Thymus (tissue), 11 donors: ENCODE data around the gene XXYLT1. TPM values are rescaled to one million over a fixed set of nuclear protein-coding genes. Genes with fewer than 3 reads are reported as not detected.
A peak's percentile ranks its signal among the peaks of the same experiment; 100 is the strongest.
"Not testable (repeated sequence)": the region's sequence is repeated elsewhere in the genome, so short reads cannot be mapped to it uniquely, and the experiment has no call there.

ENCODE experiments used
- DNase-seq, 9 donors: peaks; one replicate each; pipeline ENCODE4 v3.0.0-alpha.2; 2013; ENCODE audit warnings: low spot score in 9 of 9, low read depth in 6 of 9, missing footprints in 1 of 9
- H3K27ac ChIP-seq, 2 donors: one replicate each; pipeline ENCODE4 v1.5.1; 2013; ENCODE audit warnings: control low read depth in 1 of 2, low read depth in 1 of 2, low read length in 1 of 2, mild to moderate bottlenecking in 1 of 2, moderate library complexity in 1 of 2
- H3K27me3 ChIP-seq, 2 donors: one replicate each; pipeline ENCODE4 v1.5.1; 2013; ENCODE audit warnings: low read length in 1 of 2; ENCODE audit not compliant: control insufficient read depth in 2 of 2, insufficient read depth in 1 of 2
- H3K36me3 ChIP-seq, 2 donors: one replicate each; pipeline ENCODE4 v1.5.1; 2013; ENCODE audit warnings: low read length in 1 of 2, mild to moderate bottlenecking in 1 of 2, moderate library complexity in 1 of 2; ENCODE audit not compliant: control insufficient read depth in 2 of 2, insufficient read depth in 2 of 2
- H3K4me1 ChIP-seq, 2 donors: one replicate each; pipeline ENCODE4 v1.5.1; 2013; ENCODE audit warnings: low read length in 2 of 2; ENCODE audit not compliant: control insufficient read depth in 2 of 2, insufficient read depth in 2 of 2
- H3K4me3 ChIP-seq, 2 donors: one replicate each; pipeline ENCODE4 v1.5.1; 2013; ENCODE audit warnings: low read length in 2 of 2, control low read depth in 1 of 2, mild to moderate bottlenecking in 1 of 2
- H3K9me3 ChIP-seq, 2 donors: one replicate each; pipeline ENCODE4 v1.5.1; 2013; ENCODE audit warnings: low read length in 1 of 2, mild to moderate bottlenecking in 1 of 2; ENCODE audit not compliant: control insufficient read depth in 2 of 2, insufficient read depth in 1 of 2
- WGBS: extraction: QIAGEN DNeasy Blood & Tissue Kit; methylation state at CpG from one replicate; pipeline ENCODE4 v1.1.7; 2013; 5-methylcytosine and 5-hydroxymethylcytosine counted together
- polyA plus RNA-seq: library from polyadenylated mRNA; stranded (reverse); fragments of 200-250 nt; gene quantifications from one replicate; pipeline ENCODE4 v1.2.3, GENCODE V29; 2013
- total RNA-seq: library from RNA; stranded (reverse); fragments of 120-200 nt; gene quantifications from one replicate; pipeline ENCODE4 v1.2.4, GENCODE V29; 2013
- donor health status: healthy.

XXYLT1 gene
- total and polyA plus RNA-seq, 2 donors: 5.8 to 12.3 TPM

- 98% methylated on average over 3 of the region's 3 CpGs for WGBS
These were observed 82.5 kb downstream of the XXYLT1 start for GRCh38 chr3:195188426-195188927.

DNA sequence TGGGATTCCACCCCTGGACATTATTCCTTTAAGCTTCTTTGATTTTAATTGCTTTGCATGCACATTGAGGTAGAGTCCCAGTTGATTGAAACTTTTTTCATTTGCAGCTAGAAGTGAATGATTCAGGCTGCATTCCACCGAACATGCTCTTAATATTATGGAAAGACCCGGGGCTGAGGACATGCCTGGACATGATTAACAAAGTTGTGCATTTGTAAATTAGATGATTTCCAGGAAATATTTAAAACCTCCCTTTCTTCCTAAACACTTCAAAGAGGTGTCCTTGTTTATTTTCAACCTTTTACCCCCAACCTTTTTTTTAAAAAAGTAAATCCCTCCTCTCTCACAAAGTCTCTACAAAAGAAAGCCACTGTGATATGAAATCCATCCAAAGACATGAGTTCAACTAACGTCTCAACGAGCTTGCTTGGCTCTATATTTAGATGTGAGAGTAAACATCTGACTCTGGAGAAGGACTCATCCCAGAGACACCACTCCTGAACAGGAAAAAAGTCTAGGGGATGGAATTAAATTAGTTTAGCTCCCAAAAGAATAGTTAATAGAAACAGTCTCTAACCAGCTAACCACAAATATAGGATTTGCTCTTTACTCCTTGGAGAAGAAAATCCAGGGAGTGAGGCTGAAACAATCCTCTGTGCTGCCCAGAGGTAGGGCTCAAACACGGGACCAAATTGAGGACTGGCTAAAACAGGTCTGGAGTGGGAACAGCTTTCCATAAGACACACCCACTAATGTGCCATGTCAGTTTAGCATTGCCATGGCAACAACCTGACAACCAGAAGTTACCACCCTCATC is 83.1 kb downstream of the XXYLT1 start:
- no peaks in the 10 kb centered on the region for H3K27me3 ChIP-seq
- peaks cover 0 to 26% of the 10 kb centered on the region in 2 donors for H3K4me1 ChIP-seq
- 95% methylated on average over 5 of the region's 5 CpGs for WGBS
- no peaks in the 10 kb centered on the region for H3K36me3 ChIP-seq
- H3K27ac ChIP-seq: peak overlapping the region in 1 of 2 donors; percentile 44
- H3K4me3 ChIP-seq: no peak overlapping the region
- no peak for DNase-seq
- peaks cover 0 to 2% of the 10 kb centered on the region in 2 donors for H3K9me3 ChIP-seq

More at GRCh38 chr3:195188426-195188927, 82.5 kb downstream of the XXYLT1 start:
- Histone ChIP-seq H3K27ac (no peak overlapping the region), H3K27me3 (no peaks in the 10 kb centered on the region), H3K9me3 (peaks cover 0 to 2% of the 10 kb centered on the region in 2 donors), H3K4me1 (peaks cover 0 to 24% of the 10 kb centered on the region in 2 donors), H3K36me3 (no peaks in the 10 kb centered on the region), H3K4me3 (no peak overlapping the region)
- no peak for DNase-seq

DNA sequence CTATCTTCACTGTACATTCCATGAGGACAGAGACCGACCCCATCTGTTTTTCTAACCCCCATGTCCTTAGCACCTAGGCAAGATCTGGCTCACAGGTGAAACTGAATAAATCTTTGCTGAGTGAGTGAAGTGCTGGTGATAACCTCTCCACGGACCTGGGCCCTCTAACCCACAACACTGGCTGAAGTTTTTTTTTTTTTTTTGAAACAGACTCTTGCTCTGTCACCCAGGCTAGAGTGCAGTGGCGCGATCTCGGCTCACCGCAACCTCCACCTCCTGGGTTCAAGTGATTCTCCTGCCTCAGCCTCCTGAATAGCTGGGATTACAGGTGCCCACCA is 84.3 kb downstream of the XXYLT1 start:
- not testable (repeated sequence) for H3K36me3 ChIP-seq, H3K27ac ChIP-seq, DNase-seq, H3K9me3 ChIP-seq, H3K27me3 ChIP-seq, H3K4me3 ChIP-seq
- peaks cover 0 to 33% of the 10 kb centered on the region in 2 donors for H3K4me1 ChIP-seq
- 91% methylated on average over 6 of the region's 6 CpGs for WGBS

GRCh38 chr3:195186041-195186709 is 84.8 kb downstream of the XXYLT1 start:
- WGBS: 76% methylated on average over 9 of the region's 9 CpGs
- H3K4me1 ChIP-seq: peaks cover 0 to 36% of the 10 kb centered on the region in 2 donors

DNA sequence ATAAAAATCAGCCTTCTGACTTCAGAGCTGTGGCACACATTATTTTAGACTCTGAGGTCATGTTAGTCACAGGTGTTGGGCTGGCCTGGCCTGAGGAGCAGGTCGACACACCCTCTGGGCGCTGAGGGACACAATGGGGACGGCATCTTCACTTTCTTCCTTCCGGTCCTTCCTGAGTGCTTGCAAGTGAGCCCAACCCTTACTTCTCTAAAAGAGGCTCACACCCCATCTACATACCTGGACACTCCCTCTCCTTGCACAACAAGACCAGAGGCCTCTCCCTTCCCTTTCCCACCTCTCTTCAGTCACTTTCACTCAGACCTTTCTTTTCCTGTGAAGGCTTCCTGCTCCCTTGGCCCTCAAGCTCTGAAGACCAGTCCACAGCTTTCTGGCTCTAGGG is 85.4 kb downstream of the XXYLT1 start:
- WGBS: 96% methylated on average over 4 of the region's 4 CpGs
- H3K27ac ChIP-seq: no peak overlapping the region
- no peaks in the 10 kb centered on the region for H3K36me3 ChIP-seq
- no peak overlapping the region for H3K4me3 ChIP-seq
- no peaks in the 10 kb centered on the region for H3K9me3 ChIP-seq
- no peaks in the 10 kb centered on the region for H3K27me3 ChIP-seq
- DNase-seq: no peak
- peaks cover 0 to 42% of the 10 kb centered on the region in 2 donors for H3K4me1 ChIP-seq

More at GRCh38 chr3:195186041-195186709, 84.8 kb downstream of the XXYLT1 start:
- H3K9me3 ChIP-seq: peaks cover 0 to 2% of the 10 kb centered on the region in 2 donors
- no peaks in the 10 kb centered on the region for H3K36me3 ChIP-seq
- H3K4me3 ChIP-seq: no peak overlapping the region
- no peaks in the 10 kb centered on the region for H3K27me3 ChIP-seq
- peak in 1 of 9 donors; percentile 53 for DNase-seq
- H3K27ac ChIP-seq: peak overlapping the region in 1 of 2 donors; percentile 30

DNA sequence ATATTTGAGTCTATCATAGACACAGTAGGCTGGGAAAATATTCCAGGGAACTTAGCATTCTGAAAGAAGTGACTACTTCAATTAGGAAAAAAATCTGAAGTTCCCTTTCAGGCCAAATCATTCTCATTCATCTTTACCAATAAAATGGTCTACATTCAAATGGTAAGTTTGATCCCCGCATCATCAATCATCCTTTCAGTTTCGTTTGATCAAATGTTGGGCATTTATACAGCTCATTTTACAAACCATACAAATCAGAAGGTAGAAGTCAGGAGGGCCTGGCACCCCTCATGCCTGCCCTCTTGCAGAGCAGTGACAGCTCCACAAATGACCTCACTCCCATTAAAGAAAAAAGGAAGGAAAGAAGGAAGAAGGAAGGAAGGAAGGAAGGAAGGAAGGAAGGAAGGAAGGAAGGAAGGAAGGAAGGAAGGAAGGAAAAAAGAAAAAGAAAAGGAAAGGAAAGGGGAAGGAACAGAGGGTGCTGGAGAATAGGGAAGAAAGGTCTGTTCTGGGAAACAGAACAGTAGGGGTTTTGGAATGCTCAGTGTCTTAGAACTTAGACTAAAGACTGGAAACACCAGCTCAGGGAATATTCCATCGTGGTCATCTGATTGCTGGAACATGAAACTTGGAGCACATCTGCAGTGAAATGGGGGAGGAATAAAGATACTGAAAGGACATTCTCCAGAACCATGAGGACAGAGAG is 86.1 kb downstream of the XXYLT1 start:
- no peaks in the 10 kb centered on the region for H3K27me3 ChIP-seq
- no peak for DNase-seq
- peaks cover 0 to 49% of the 10 kb centered on the region in 2 donors for H3K4me1 ChIP-seq
- no peak overlapping the region for H3K4me3 ChIP-seq
- no peaks in the 10 kb centered on the region for H3K36me3 ChIP-seq
- no peaks in the 10 kb centered on the region for H3K9me3 ChIP-seq
- H3K27ac ChIP-seq: no peak overlapping the region
- WGBS: 96% methylated on average over 3 of the region's 3 CpGs

- peaks cover 0 to 59% of the 10 kb centered on the region in 2 donors for H3K4me1 ChIP-seq
- no peaks in the 10 kb centered on the region for H3K36me3 ChIP-seq
- H3K9me3 ChIP-seq: no peaks in the 10 kb centered on the region
- H3K27ac ChIP-seq: no peak overlapping the region
- no peaks in the 10 kb centered on the region for H3K27me3 ChIP-seq
- H3K4me3 ChIP-seq: no peak overlapping the region
- DNase-seq: no peak
- 96% methylated on average over 9 of the region's 9 CpGs for WGBS
These were observed 87.7 kb downstream of the XXYLT1 start for GRCh38 chr3:195183071-195183776.

- 85% methylated on average over 5 of the region's 5 CpGs for WGBS
- H3K4me1 ChIP-seq: peaks cover 0 to 60% of the 10 kb centered on the region in 2 donors
- no peaks in the 10 kb centered on the region for H3K9me3 ChIP-seq
- no peaks in the 10 kb centered on the region for H3K27me3 ChIP-seq
- no peaks in the 10 kb centered on the region for H3K36me3 ChIP-seq
- peak in 4 of 9 donors; percentile 21 to 64 (median 34) for DNase-seq
- no peak overlapping the region for H3K4me3 ChIP-seq
- no peak overlapping the region for H3K27ac ChIP-seq
These were observed 88.5 kb downstream of the XXYLT1 start for GRCh38 chr3:195182470-195182795.
